Suppressor macrophage (primary cell): Measurements from ENCODE around the gene CAMSAP1.
A peak's percentile ranks its signal among the peaks of the same experiment; 100 is the strongest.
"Not testable (repeated sequence)": the region's sequence is repeated elsewhere in the genome, so short reads cannot be mapped to it uniquely, and the experiment has no call there.

ENCODE experiments used
- DNase-seq, 4 experiments: peaks; one replicate each; pipeline ENCODE4 v3.0.0-alpha.2; 2020 to 2022

The CAMSAP1 gene

GRCh38 chr9:135895202-135895848, 12.0 kb downstream of the CAMSAP1 start:
- no peak for DNase-seq

GRCh38 chr9:135893104-135893503, 14.2 kb downstream of the CAMSAP1 start:
- DNase-seq = no peak

- DNase-seq = not testable (repeated sequence)
Measured at GRCh38 chr9:135892327-135892726, 15.0 kb downstream of the CAMSAP1 start.

GRCh38 chr9:135891027-135891631, 16.2 kb downstream of the CAMSAP1 start:
- DNase-seq = no peak

GRCh38 chr9:135890190-135891026, 16.9 kb downstream of the CAMSAP1 start:
- DNase-seq = no peak

- DNase-seq = no peak
Measured at GRCh38 chr9:135889564-135890189, 17.7 kb downstream of the CAMSAP1 start.

- no peak for DNase-seq
Measured at GRCh38 chr9:135888766-135889394, 18.5 kb downstream of the CAMSAP1 start.

- DNase-seq = no peak
Measured at GRCh38 chr9:135888126-135888765, 19.1 kb downstream of the CAMSAP1 start.

- DNase-seq = peak; percentile 64 to 87 (median 77)
Measured at GRCh38 chr9:135887585-135888050, 19.7 kb downstream of the CAMSAP1 start.

- DNase-seq = peak; percentile 60 to 75 (median 73)
Measured at GRCh38 chr9:135887021-135887507, 20.3 kb downstream of the CAMSAP1 start.

GRCh38 chr9:135886147-135886981, 21.0 kb downstream of the CAMSAP1 start:
- DNase-seq = peak in 2 of 4 experiments; percentile 16 to 43

- DNase-seq = peak; percentile 44 to 70 (median 57)
Measured at GRCh38 chr9:135885100-135885853, 22.1 kb downstream of the CAMSAP1 start.

GRCh38 chr9:135884328-135885035, 22.9 kb downstream of the CAMSAP1 start:
- DNase-seq = peak in 1 of 4 experiments; percentile 38

- peak in 3 of 4 experiments; percentile 15 to 54 (median 28) for DNase-seq
Measured at GRCh38 chr9:135883410-135884089, 23.8 kb downstream of the CAMSAP1 start.

- no peak for DNase-seq
Measured at GRCh38 chr9:135882011-135882410, 25.3 kb downstream of the CAMSAP1 start.

GRCh38 chr9:135880438-135880837, 26.9 kb downstream of the CAMSAP1 start:
- DNase-seq = no peak

- DNase-seq = no peak
Measured at GRCh38 chr9:135879619-135880018, 27.7 kb downstream of the CAMSAP1 start.

- no peak for DNase-seq
Measured at GRCh38 chr9:135879237-135879601, 28.1 kb downstream of the CAMSAP1 start.
